PC-3 (cell line): Measurements from ENCODE around the gene DAAM1. TPM values are rescaled to one million over a fixed set of nuclear protein-coding genes. Genes with fewer than 3 reads are reported as not detected.

ENCODE experiments used
- ATAC-seq: fragments of 200-7000 bp; cut with Tn5 transposase; 2 replicates; pipeline ENCODE4 v1.9.1; 2020; ENCODE audit warnings: mild to moderate bottlenecking, moderate library complexity
- BruUV-seq: library from RNA; stranded (reverse); fragments of 400-500 nt; replicated peaks from 2 replicates; lab custom pipeline; 2021; lab: Mats Ljungman, UMichigan
- CTCF ChIA-PET: fragments of 300-600 bp; sonication (Branson Sonifier 250); formaldehyde crosslinking; loops from one replicate; lab custom pipeline; 2022; ENCODE audit warnings: antibody characterized with exemption; lab: Charles Lee
- POLR2A ChIA-PET: fragments of 300-600 bp; sonication (Branson Sonifier 250); formaldehyde crosslinking; loops from one replicate; lab custom pipeline; 2022; ENCODE audit warnings: antibody characterized with exemption; ENCODE audit not compliant: unreplicated experiment; lab: Charles Lee
- DNase-seq: peaks from one replicate; pipeline ENCODE4 v3.0.0-alpha.2; 2015
- H2AFZ ChIP-seq: fragments of 300-600 bp; sonication (generic); 2 replicates; pipeline ENCODE4 v1.6.0; 2016; ENCODE audit warnings: antibody characterized with exemption, low read length
- H3F3A ChIP-seq: fragments of 300-600 bp; sonication (generic); one replicate; pipeline ENCODE4 v1.6.0; 2017; ENCODE audit warnings: antibody characterized with exemption, low read length, control low read depth, mild to moderate bottlenecking; ENCODE audit not compliant: unreplicated experiment
- H3K27ac ChIP-seq: fragments of 300-600 bp; sonication (generic); 2 replicates; pipeline ENCODE4 v1.5.1; 2016; ENCODE audit warnings: mild to moderate bottlenecking, low read length
- H3K27me3 ChIP-seq: fragments of 300-600 bp; sonication (generic); 2 replicates; pipeline ENCODE4 v1.6.1; 2016; ENCODE audit warnings: low read length, mixed read lengths
- H3K36me3 ChIP-seq: fragments of 300-600 bp; sonication (generic); 2 replicates; pipeline ENCODE4 v1.6.1; 2016; ENCODE audit warnings: low read depth, mixed run types, low read length, mixed read lengths
- H3K4me1 ChIP-seq: fragments of 300-600 bp; sonication (generic); 2 replicates; pipeline ENCODE4 v1.5.1; 2016; ENCODE audit warnings: low read length; ENCODE audit not compliant: insufficient read depth
- H3K4me2 ChIP-seq: fragments of 300-600 bp; sonication (generic); 2 replicates; pipeline ENCODE4 v1.6.0; 2016; ENCODE audit warnings: low read length
- H3K4me3 ChIP-seq: fragments of 300-600 bp; sonication (generic); 2 replicates; pipeline ENCODE4 v1.5.1; 2016; ENCODE audit warnings: mild to moderate bottlenecking, low read length, mixed read lengths
- H3K79me2 ChIP-seq: fragments of 300-600 bp; sonication (generic); 2 replicates; pipeline ENCODE4 v1.6.1; 2017; ENCODE audit warnings: low read length, mixed read lengths
- H3K9ac ChIP-seq: fragments of 300-600 bp; sonication (generic); 2 replicates; pipeline ENCODE4 v1.6.0; 2016; ENCODE audit warnings: mild to moderate bottlenecking, low read length
- H3K9me2 ChIP-seq: fragments of 300-600 bp; sonication (generic); replicated peaks from 2 replicates; pipeline ENCODE4 v1.6.1; 2016; ENCODE audit warnings: mixed run types, low read length, mixed read lengths
- H3K9me3 ChIP-seq: fragments of 300-600 bp; sonication (generic); 2 replicates; pipeline ENCODE4 v1.6.1; 2016; ENCODE audit warnings: low read length, mixed read lengths
- H4K20me1 ChIP-seq: fragments of 300-600 bp; sonication (generic); 2 replicates; pipeline ENCODE4 v1.6.1; 2016; ENCODE audit warnings: low read length, mixed read lengths
- EZH2 ChIP-seq: fragments of 300-600 bp; sonication (generic); IDR thresholded peaks from one replicate; pipeline ENCODE4 v1.6.1; 2017; ENCODE audit warnings: antibody characterized with exemption, mild to moderate bottlenecking, low read length; ENCODE audit not compliant: unreplicated experiment
- EZH2phosphoT487 ChIP-seq: fragments of 300-600 bp; sonication (generic); IDR thresholded peaks from 2 replicates; pipeline ENCODE4 v1.6.1; 2018; ENCODE audit warnings: mild to moderate bottlenecking, antibody characterized with exemption, low read length, borderline replicate concordance
- intact Hi-C: fragments of 100-400 bp; cut with micrococcal nuclease; formaldehyde crosslinking; loops from 2 replicates; pipeline ENCODE4 v1.9.0; 2023
- total RNA-seq: library from RNA; depleted of rRNA; stranded (reverse); fragments of >200 nt; gene quantifications from 2 replicates; pipeline ENCODE4 v1.2.3, GENCODE V29; 2014
- TF ChIP-seq, protein P1 (sequence below): fragments of 300-600 bp; sonication (generic); conservative IDR thresholded peaks from 2 replicates; pipeline ENCODE4 v1.5.1; 2017; ENCODE audit warnings: antibody characterized with exemption, low read depth, mild to moderate bottlenecking, low read length

The DAAM1 gene
- total RNA-seq, 1 experiment from 2014 or later = 32.7 TPM

DNA sequence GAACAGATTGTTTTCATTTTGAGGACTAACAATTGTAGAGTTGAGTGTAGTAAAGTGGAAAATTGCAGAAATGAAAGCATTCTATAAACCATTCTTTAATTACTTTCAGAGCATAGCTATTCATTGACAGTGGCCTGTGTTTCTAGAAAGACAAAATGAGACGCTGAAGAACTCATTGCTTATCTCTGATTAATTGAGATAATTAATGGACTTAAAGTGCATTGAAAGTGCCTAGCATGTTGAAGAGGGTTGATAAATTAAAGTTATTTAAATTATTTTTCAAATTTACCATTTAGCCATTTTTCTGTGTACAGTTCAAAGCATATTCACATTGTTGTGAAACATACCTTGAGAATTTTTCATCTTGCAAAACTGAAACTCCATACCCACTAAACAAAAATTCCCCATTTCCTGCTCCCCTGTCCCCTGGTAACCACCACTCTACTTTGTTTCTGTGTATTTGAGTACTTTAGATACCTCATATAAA, 57.4 kb downstream of the DAAM1 start:
- no peak for ATAC-seq
- no peak for DNase-seq
- no peak overlapping the region for H3K4me3 ChIP-seq
- peaks cover 13% of the 10 kb centered on the region; the same call in 1 of the 2 replicates for H3K79me2 ChIP-seq
- H3K9me2 ChIP-seq = no peaks in the 10 kb centered on the region
- H3K4me1 ChIP-seq = peaks cover 46% of the 10 kb centered on the region
- intact Hi-C loops = loop anchor here (2.0 to 5.0 kb wide), 2 partner anchors 33 to 61 kb away; no protein-coding TSS in a partner anchor
- no peaks in the 10 kb centered on the region for H3K36me3 ChIP-seq
- H3K9me3 ChIP-seq = no peaks in the 10 kb centered on the region
- peak overlapping the region; percentile 24 for H3K27ac ChIP-seq
- TF ChIP-seq EZH2phosphoT487 = no peak
- TF ChIP-seq, protein P1, sequence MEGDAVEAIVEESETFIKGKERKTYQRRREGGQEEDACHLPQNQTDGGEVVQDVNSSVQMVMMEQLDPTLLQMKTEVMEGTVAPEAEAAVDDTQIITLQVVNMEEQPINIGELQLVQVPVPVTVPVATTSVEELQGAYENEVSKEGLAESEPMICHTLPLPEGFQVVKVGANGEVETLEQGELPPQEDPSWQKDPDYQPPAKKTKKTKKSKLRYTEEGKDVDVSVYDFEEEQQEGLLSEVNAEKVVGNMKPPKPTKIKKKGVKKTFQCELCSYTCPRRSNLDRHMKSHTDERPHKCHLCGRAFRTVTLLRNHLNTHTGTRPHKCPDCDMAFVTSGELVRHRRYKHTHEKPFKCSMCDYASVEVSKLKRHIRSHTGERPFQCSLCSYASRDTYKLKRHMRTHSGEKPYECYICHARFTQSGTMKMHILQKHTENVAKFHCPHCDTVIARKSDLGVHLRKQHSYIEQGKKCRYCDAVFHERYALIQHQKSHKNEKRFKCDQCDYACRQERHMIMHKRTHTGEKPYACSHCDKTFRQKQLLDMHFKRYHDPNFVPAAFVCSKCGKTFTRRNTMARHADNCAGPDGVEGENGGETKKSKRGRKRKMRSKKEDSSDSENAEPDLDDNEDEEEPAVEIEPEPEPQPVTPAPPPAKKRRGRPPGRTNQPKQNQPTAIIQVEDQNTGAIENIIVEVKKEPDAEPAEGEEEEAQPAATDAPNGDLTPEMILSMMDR = no peak
- H3K4me2 ChIP-seq = no peak overlapping the region
- ChIA-PET POLR2A (no interaction called here), CTCF (no interaction called here)
- H3K27me3 ChIP-seq = no peaks in the 10 kb centered on the region
- no peaks in the 10 kb centered on the region for H4K20me1 ChIP-seq
- BruUV-seq = no TSS peak
- no peak overlapping the region for H2AFZ ChIP-seq
- no peak overlapping the region for H3K9ac ChIP-seq
- H3F3A ChIP-seq = no peaks in the 10 kb centered on the region

- ChIA-PET CTCF (no interaction called here), POLR2A (no interaction called here)
- Histone ChIP-seq H3K79me2 (peaks cover 13% of the 10 kb centered on the region; the same call in 1 of the 2 replicates), H3K4me2 (no peak overlapping the region), H2AFZ (no peak overlapping the region), H4K20me1 (no peaks in the 10 kb centered on the region), H3K27me3 (no peaks in the 10 kb centered on the region), H3K9me3 (no peaks in the 10 kb centered on the region), H3K4me1 (peaks cover 46% of the 10 kb centered on the region), H3K9ac (no peak overlapping the region), H3K36me3 (no peaks in the 10 kb centered on the region), H3F3A (no peaks in the 10 kb centered on the region), H3K4me3 (no peak overlapping the region), H3K27ac (peak overlapping the region; percentile 24), H3K9me2 (no peaks in the 10 kb centered on the region)
- DNase-seq (peak; percentile 91), ATAC-seq (peak; percentile 68)
- intact Hi-C loops = loop anchor here (2.0 to 5.0 kb wide), 2 partner anchors 32 to 61 kb away; no protein-coding TSS in a partner anchor
- TF ChIP-seq EZH2 = no peak
- TF ChIP-seq, protein P1 = no peak
- TF ChIP-seq EZH2phosphoT487 = no peak
- no TSS peak for BruUV-seq
These were observed 58.1 kb downstream of the DAAM1 start for GRCh38 chr14:59246566-59246965.

GRCh38 chr14:59247801-59248584, 59.5 kb downstream of the DAAM1 start:
- H3F3A ChIP-seq = no peaks in the 10 kb centered on the region
- ATAC-seq = no peak
- no peaks in the 10 kb centered on the region for H3K9me2 ChIP-seq
- no TSS peak for BruUV-seq
- no peaks in the 10 kb centered on the region for H3K9me3 ChIP-seq
- intact Hi-C loops = loop anchor here (2.0 to 5.0 kb wide), 2 partner anchors 31 to 59 kb away; no protein-coding TSS in a partner anchor
- no peak overlapping the region for H3K4me3 ChIP-seq
- no peaks in the 10 kb centered on the region for H3K36me3 ChIP-seq
- ChIA-PET CTCF (no interaction called here), POLR2A (interaction anchor here (0.6 to 1.0 kb wide), 2 partner anchors 24 to 59 kb away, joined by 4 to 5 read pairs; partner anchors contain the start of gene DAAM1)
- TF ChIP-seq, protein P1 = no peak
- TF ChIP-seq EZH2 (no peak), EZH2phosphoT487 (no peak)
- no peak overlapping the region for H3K27ac ChIP-seq
- no peak overlapping the region for H2AFZ ChIP-seq
- DNase-seq = peak; percentile 38
- no peak overlapping the region for H3K9ac ChIP-seq
- no peaks in the 10 kb centered on the region for H3K27me3 ChIP-seq
- no peak overlapping the region for H3K4me2 ChIP-seq
- peaks cover 13% of the 10 kb centered on the region; the same call in 1 of the 2 replicates for H3K79me2 ChIP-seq
- H4K20me1 ChIP-seq = no peaks in the 10 kb centered on the region
- H3K4me1 ChIP-seq = peaks cover 46% of the 10 kb centered on the region
